Measurements from ENCODE around the gene IGSF11.

IGSF11 gene

GRCh38 chr3:118951089-118951488 is 83.6 kb downstream of the IGSF11 start:
- DNase-seq (ENCODE audit: low read depth, low spot score), result no peak

GRCh38 chr3:118949113-118949760 is 85.4 kb downstream of the IGSF11 start:
- no peak for DNase-seq (ENCODE audit: low read depth, low spot score)

- DNase-seq (ENCODE audit: low read depth, low spot score), result no peak
Observed at GRCh38 chr3:118948146-118948545, 86.5 kb downstream of the IGSF11 start.

GRCh38 chr3:118946449-118946848 is 88.2 kb downstream of the IGSF11 start:
- DNase-seq (ENCODE audit: low read depth, low spot score), result no peak

- no peak for DNase-seq (ENCODE audit: low read depth, low spot score)
Observed at GRCh38 chr3:118945834-118946233, 88.8 kb downstream of the IGSF11 start.

GRCh38 chr3:118943597-118943996 is 91.0 kb downstream of the IGSF11 start:
- DNase-seq (ENCODE audit: low read depth, low spot score), result no peak

GRCh38 chr3:118942671-118943070 is 92.0 kb downstream of the IGSF11 start:
- DNase-seq (ENCODE audit: low read depth, low spot score), result no peak

GRCh38 chr3:118942195-118942594 is 92.5 kb downstream of the IGSF11 start:
- DNase-seq (ENCODE audit: low read depth, low spot score), result no peak

GRCh38 chr3:118941236-118941635 is 93.4 kb downstream of the IGSF11 start:
- DNase-seq (ENCODE audit: low read depth, low spot score), result no peak

- DNase-seq (ENCODE audit: low read depth, low spot score), result no peak
Observed at GRCh38 chr3:118938183-118938961, 96.3 kb downstream of the IGSF11 start.

GRCh38 chr3:118936811-118937210 is 97.8 kb downstream of the IGSF11 start:
- DNase-seq (ENCODE audit: low read depth, low spot score), result no peak

GRCh38 chr3:118932822-118933558 is 101.7 kb downstream of the IGSF11 start:
- DNase-seq (ENCODE audit: low read depth, low spot score), result no peak

GRCh38 chr3:118931996-118932395 is 102.7 kb downstream of the IGSF11 start:
- no peak for DNase-seq (ENCODE audit: low read depth, low spot score)

GRCh38 chr3:118927449-118927848 is 107.2 kb downstream of the IGSF11 start:
- no peak for DNase-seq (ENCODE audit: low read depth, low spot score)

GRCh38 chr3:118912188-118912587 is 122.5 kb downstream of the IGSF11 start:
- DNase-seq (ENCODE audit: low read depth, low spot score), result no peak

- no peak for DNase-seq (ENCODE audit: low read depth, low spot score)
Observed at GRCh38 chr3:118910332-118910731, 124.3 kb downstream of the IGSF11 start.

GRCh38 chr3:118909763-118910162 is 124.9 kb downstream of the IGSF11 start:
- no peak for DNase-seq (ENCODE audit: low read depth, low spot score)

- no peak for DNase-seq (ENCODE audit: low read depth, low spot score)
Observed at GRCh38 chr3:118907909-118908308, 126.7 kb downstream of the IGSF11 start.

- no peak for DNase-seq (ENCODE audit: low read depth, low spot score)
Observed at GRCh38 chr3:118900737-118901525, 133.7 kb downstream of the IGSF11 start.

- DNase-seq (ENCODE audit: low read depth, low spot score), result no peak
Observed at GRCh38 chr3:118890206-118890605, 144.4 kb downstream of the IGSF11 start.

GRCh38 chr3:118889691-118890090 is 145.0 kb downstream of the IGSF11 start:
- DNase-seq (ENCODE audit: low read depth, low spot score), result no peak

GRCh38 chr3:118886708-118887107 is 147.9 kb downstream of the IGSF11 start:
- no peak for DNase-seq (ENCODE audit: low read depth, low spot score)

All from iPS DF 19.7 (cell line).